HT1080 (cell line): ENCODE data around the gene PPM1M. TPM values are rescaled to one million over a fixed set of nuclear protein-coding genes. Genes with fewer than 3 reads are reported as not detected.

Experiments used
- DNase-seq: peaks from one replicate; pipeline ENCODE4 v3.0.0-alpha.2; 2015; ENCODE audit warnings: low read depth
- total RNA-seq: library from RNA; depleted of rRNA; stranded (reverse); fragments of >200 nt; shearing (Covaris generic); gene quantifications from 2 replicates; pipeline ENCODE4 v1.2.3, GENCODE V29; 2014

The PPM1M gene
- total RNA-seq, 1 experiment from 2014 or later = 1.8 TPM

- no peak for DNase-seq
Measured at GRCh38 chr3:52230461-52230860, 15.1 kb upstream of the PPM1M start.

DNA sequence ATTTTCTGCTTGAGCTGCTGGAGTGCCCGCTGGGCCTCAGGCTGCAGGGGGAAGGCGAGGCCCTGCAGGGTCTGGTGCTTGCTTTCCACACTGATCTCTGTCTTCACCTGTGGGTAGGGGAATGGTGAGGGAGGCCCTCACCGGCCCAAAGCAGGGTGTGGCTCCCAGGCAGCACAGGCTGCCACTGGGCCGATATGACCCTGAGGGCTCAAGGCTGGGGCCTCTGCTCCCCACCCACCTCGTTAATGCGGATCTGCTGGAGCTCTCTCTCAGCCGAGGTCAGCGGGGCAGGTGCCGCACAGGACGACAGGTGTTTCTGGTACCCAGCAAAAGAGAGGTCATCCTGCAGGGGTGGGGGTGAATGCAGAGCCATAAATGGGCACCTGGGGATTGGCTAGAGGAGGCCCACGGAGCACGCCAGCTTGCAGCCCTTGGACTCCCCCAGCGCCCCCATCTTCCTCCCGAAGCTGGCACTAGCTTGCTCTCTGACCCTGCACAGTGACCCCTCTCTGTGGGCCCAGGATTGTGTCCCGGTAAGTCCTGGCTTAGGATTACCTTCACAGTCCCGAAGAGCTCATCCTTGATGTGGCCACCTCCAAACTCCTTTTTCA is 14.6 kb upstream of the PPM1M start:
- no peak for DNase-seq

DNA sequence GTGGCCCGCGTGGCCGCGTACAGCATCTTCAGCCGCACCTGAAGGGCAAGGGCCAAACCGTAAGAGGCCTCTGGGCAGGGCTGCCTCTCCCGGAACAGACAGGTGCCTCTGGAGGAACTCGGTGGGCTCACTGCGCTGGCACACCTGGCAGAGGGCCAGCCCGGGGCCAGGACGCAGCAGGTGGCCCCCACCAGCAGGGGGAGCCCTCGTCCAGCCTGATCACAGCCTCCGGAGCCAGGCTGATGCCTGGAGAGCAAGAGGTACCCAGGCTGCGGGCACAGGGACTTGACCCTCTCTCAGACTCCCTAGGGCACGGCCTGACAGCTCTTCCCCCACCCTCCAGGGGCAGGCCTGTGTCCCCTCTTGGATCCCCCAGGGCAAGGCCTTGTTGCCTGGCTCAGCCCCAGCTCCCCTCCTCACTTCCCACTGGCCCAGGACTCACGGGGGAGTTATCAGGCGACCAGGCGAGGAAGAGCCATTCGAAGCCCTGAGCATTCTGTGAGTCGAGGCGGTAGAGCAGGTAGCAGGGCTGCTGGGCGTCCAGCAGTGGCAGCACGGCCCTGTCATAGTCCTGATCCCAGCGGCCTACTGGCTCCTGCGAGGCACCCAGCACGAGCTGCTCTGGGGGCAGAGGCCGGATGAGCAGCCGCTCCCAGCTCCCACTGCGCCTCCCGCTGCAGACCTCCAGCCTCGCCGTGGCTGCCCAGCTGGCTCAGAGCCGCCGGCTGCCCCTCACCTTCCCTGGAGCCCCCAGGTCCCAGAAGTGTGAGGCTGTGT is 13.9 kb upstream of the PPM1M start:
- peak; percentile 53 for DNase-seq

DNA sequence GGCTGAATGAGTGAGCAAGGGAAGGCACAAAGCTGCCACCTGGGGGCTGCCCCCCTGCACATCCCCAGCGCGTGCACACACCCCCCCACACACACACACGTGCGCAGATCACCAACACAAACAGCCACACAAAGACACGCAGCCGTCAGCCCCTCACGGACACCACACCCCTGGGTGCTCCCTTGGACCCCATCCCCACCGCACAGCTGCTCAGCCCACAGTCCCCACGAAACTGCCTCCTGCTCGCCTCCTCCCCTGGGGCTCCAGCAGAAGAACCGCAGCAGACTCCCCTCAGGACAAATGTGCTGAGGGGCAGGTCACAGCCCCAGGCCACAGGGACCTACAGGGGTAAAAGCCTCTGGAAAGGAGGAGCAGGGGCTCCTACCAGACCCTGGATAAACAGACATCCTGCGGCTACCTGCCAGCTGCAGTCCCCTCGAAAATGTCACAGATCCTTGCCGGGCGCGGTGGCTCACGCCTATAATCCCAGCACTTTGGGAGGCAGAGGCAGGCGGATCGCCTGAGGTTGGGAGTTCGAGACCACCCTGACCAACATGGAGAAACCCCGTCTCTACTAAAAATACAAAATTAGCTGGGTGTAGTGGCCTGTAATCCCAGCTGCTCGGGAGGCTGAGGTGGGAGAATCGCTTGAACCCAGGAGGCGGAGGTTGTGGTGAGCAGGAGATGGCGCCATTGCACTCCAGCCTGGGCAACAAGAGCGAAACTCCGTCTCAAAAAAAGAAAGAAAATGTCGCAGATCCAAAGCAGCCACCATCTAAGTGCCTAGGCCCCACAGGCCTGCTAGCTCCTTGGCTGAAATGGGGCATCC is 13.1 kb upstream of the PPM1M start:
- DNase-seq = no peak

DNA sequence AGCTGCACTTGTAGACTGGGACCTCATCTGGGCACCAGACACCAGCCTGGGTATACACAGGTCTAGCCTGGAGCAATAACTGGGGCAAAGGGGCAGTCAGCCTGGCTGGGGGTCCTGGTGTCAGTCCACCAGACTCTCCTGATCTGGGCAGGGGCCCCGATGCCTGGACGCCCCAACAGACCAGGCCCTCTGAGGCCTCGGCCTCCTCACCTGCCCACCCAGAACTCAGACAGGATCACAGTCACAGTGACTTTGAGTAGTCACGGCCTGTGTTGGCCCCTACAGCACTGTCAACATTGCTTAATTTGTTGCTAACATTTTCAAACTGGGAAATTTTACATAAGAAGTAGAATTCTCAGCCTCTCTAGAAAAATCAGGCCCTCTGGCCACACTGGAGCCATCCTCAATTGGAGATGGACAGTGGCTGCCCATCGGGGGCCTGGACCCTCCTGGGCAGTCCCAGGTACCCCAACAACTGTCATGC is 12.4 kb upstream of the PPM1M start:
- no peak for DNase-seq

- DNase-seq = no peak
Measured at GRCh38 chr3:52233968-52234367, 11.6 kb upstream of the PPM1M start.

- no peak for DNase-seq
Measured at GRCh38 chr3:52234516-52235447, 10.8 kb upstream of the PPM1M start.

DNA sequence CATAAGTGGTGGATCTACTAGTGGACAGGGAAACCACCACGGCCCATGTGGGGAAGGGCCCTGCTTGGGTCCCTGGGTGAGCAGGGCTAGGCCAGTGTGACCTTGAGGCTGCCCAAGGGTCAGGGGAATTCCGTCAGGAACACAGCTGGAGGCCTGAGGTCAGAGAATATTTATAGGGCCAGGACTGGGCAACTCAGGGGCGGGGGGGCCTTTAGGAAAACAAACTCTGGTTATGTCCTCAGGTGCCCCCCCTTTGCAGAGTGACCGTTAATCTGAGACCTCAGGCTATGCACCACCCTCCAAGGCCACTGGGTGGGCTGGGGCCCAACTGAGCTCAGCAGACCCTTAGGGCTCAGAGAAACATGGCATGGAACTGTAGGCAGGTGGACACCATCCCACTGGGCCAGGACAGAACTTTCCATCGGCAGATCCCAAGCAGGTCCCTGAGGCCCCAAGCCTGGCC is 9.1 kb upstream of the PPM1M start:
- DNase-seq = no peak

DNA sequence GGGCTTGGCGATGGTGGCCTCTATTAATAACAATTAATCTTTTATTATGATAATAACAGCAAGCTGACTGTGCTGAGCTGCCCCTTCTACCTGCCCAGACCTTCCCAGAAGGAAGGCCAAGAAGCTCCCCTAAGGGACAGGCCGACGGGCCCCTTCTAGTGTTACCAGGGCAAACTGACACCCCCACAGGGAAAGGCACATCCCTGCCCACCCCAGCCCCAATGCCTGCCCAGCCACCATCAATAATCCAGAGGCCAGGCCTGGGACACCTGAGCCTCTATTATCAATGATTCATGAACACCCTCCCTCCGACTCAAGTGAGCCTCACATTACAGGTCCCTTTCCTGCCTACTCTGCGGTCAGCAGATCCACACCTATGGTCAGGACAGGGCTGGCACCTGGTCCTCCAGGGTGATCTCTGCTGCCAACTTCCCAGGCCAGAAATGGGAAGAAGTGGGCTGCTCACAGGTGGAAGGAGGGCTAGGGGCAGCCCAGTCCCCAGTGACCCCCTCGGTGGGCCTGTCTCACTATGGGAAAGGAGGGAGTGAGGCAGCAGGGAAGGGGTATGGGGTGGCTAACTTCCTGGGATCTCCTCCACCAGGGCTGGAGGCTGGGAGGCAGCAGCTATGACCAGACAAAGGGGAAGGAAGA is 8.4 kb upstream of the PPM1M start:
- DNase-seq = no peak

GRCh38 chr3:52237657-52238172 is 7.8 kb upstream of the PPM1M start:
- DNase-seq = peak; percentile 94

- DNase-seq = peak; percentile 29
Measured at GRCh38 chr3:52238193-52238760, 7.3 kb upstream of the PPM1M start.

DNA sequence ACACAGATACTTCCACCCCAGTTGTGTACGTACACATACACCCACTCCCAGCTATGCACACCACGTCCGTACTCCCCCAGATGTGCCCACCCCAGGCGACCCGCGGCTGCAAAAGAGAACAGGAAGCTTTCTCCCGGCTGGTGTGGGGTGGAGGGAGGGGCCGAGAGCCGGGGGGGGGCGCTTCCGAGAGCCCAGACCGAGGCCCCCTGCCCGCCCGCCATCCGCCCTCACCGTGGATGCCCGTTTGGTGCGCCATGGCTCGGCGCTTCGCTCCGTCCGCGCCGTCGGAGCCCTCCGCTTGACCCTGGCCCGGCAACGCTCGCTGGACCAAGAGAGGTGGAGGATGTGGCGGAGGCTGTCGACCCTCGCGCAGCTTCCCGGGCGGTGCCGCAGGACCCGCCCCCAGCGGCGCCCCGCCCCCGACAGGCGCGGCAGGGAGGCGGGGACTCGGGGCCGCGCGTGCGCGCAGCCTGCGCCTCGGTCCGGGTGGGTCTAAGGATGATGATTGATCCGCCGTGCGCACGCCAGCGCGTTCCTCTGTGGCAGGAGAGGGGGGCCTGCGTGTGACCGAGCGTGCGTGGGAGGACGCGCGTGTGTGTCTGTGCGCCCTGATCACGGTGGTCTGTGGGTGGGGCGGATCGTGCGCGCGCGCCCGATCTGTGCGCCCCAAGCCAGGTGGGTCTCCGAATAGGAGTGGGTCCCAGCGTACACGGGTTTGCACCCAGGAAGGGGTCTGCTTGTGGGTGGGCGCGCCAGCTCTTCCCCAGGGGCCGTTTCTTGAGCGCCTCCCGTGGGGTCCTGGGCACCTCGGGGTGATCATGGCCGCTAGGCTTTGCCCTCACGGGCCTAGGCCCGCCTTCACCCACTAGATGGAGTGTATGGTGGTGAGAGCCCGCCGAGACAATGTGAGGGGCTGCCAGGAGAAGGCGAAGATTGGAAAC is 6.5 kb upstream of the PPM1M start, which contains the start of gene TWF2:
Gene TWF2, minus strand, starts transcription at position 398 of the 941 bp plus-strand sequence. Its CDS starts 142 bp downstream, at position 256.
- DNase-seq = peak; percentile 73

- peak; percentile 56 for DNase-seq
Measured at GRCh38 chr3:52240059-52240885, 5.3 kb upstream of the PPM1M start.

DNA sequence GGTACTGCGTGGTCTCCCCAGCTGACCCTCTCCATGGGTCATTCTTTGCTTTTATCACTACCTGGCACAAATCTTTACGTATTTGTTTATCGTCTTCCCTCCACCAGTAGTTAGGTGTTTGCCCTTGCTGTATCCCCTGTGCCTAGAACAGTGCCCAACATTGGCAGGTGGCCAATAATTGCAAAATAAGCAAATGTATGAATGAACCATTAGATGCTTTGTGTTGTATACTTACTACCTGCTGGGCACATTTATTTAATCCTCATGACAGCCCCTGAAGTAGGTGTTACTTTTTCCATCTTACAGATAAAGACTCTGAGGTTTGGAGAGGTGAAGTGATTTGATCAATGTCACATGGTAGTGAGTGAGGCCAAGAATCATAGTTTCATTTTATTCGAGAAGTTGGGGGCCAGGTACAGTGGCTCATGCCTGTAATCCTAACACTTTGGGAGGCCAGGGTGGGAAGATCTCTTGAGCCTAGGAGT is 4.6 kb upstream of the PPM1M start:
- DNase-seq = no peak

- no peak for DNase-seq
Measured at GRCh38 chr3:52242039-52242438, 3.5 kb upstream of the PPM1M start.

GRCh38 chr3:52243791-52244628 is 1.5 kb upstream of the PPM1M start:
- DNase-seq = peak; percentile 67
